ENCODE measurements around the gene ZNF76. TPM values are rescaled to one million over a fixed set of nuclear protein-coding genes. Genes with fewer than 3 reads are reported as not detected.

Gene ZNF76
- total RNA-seq, 1 experiment from 2014 or later = 39.9 TPM

GRCh38 chr6:35310265-35310831 is 50.8 kb downstream of the ZNF76 start:
- no peak overlapping the region for H3K4me2 ChIP-seq
- no peaks in the 10 kb centered on the region for H4K20me1 ChIP-seq (ENCODE audit: insufficient read depth)
- no peak overlapping the region for H3K27ac ChIP-seq
- H3K79me2 ChIP-seq (ENCODE audit: low read depth) = no peaks in the 10 kb centered on the region
- no peaks in the 10 kb centered on the region for H3K27me3 ChIP-seq (ENCODE audit: insufficient read depth, low read depth)
- no peaks in the 10 kb centered on the region for H3F3A ChIP-seq (ENCODE audit: insufficient read depth, low read depth)
- intact Hi-C loops (cut with micrococcal nuclease; ENCODE audit: unreplicated experiment) = no loop called here
- no peaks in the 10 kb centered on the region for H3K4me1 ChIP-seq (replicated peaks; ENCODE audit: insufficient read depth)
- POLR2A ChIA-PET (ENCODE audit: unreplicated experiment) = no interaction called here
- H3K9me2 ChIP-seq (ENCODE audit: insufficient read depth) = no peaks in the 10 kb centered on the region
- no peaks in the 10 kb centered on the region for H3K36me3 ChIP-seq (ENCODE audit: low read depth)
- no peak overlapping the region for H2AFZ ChIP-seq
- H3K4me3 ChIP-seq = no peak overlapping the region
- H3K9me3 ChIP-seq (ENCODE audit: insufficient read depth, low read depth) = no peaks in the 10 kb centered on the region
- DNase-seq = no peak
- CTCF ChIA-PET = interaction anchor here (0.6 kb wide), 1 partner anchor 170 kb away, joined by 3 read pairs; no protein-coding TSS in a partner anchor
- TF ChIP-seq, protein P1, sequence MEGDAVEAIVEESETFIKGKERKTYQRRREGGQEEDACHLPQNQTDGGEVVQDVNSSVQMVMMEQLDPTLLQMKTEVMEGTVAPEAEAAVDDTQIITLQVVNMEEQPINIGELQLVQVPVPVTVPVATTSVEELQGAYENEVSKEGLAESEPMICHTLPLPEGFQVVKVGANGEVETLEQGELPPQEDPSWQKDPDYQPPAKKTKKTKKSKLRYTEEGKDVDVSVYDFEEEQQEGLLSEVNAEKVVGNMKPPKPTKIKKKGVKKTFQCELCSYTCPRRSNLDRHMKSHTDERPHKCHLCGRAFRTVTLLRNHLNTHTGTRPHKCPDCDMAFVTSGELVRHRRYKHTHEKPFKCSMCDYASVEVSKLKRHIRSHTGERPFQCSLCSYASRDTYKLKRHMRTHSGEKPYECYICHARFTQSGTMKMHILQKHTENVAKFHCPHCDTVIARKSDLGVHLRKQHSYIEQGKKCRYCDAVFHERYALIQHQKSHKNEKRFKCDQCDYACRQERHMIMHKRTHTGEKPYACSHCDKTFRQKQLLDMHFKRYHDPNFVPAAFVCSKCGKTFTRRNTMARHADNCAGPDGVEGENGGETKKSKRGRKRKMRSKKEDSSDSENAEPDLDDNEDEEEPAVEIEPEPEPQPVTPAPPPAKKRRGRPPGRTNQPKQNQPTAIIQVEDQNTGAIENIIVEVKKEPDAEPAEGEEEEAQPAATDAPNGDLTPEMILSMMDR (conservative IDR thresholded peaks at IDR 0.05) = no peak
- no peak for TF ChIP-seq EZH2 (IDR thresholded peaks at IDR 0.05; ENCODE audit: low read depth)
- BruUV-seq (replicated peaks) = no TSS peak

DNA sequence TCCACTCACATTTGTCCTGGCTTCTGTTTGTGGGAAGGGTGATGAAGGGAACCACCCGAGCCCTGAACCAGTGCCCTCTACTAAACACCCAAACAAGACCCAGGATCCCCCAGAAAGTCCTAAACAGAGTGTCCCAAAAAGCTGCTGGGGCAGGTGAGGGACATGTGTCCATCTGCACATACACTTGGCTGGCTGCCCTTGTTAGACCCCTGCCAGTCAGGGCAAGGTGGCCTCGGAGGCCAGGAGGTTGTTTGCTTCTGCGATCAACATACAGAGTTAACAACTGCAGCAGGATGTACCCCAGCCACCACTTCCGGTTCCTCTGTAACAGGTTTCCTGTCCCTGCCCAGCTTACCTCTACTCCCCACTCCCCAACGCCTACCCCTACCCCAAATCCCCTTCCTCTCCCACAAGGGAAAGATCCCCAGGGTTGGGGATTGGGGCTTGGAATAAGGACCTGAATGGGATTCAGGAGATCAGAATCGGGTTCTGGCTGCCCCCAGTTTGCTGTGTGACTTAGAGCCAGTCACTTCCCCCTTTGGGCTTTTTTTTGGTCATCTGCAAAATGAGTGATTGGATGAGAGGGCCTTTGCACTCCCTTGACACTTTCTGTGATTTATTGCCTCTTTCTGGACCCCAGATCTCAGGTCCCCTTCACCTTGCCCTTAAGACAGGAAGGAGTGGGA is 52.0 kb downstream of the ZNF76 start:
- Histone ChIP-seq H3K27me3 (ENCODE audit: insufficient read depth, low read depth) (no peaks in the 10 kb centered on the region), H3F3A (ENCODE audit: insufficient read depth, low read depth) (no peaks in the 10 kb centered on the region), H3K79me2 (ENCODE audit: low read depth) (no peaks in the 10 kb centered on the region), H3K36me3 (ENCODE audit: low read depth) (no peaks in the 10 kb centered on the region), H4K20me1 (ENCODE audit: insufficient read depth) (no peaks in the 10 kb centered on the region), H2AFZ (no peak overlapping the region), H3K4me2 (no peak overlapping the region), H3K9me3 (ENCODE audit: insufficient read depth, low read depth) (no peaks in the 10 kb centered on the region), H3K4me1 (replicated peaks; ENCODE audit: insufficient read depth) (no peaks in the 10 kb centered on the region), H3K4me3 (no peak overlapping the region), H3K9me2 (ENCODE audit: insufficient read depth) (no peaks in the 10 kb centered on the region), H3K27ac (no peak overlapping the region)
- intact Hi-C loops (cut with micrococcal nuclease; ENCODE audit: unreplicated experiment) = no loop called here
- ChIA-PET CTCF (no interaction called here), POLR2A (ENCODE audit: unreplicated experiment) (no interaction called here)
- no peak for DNase-seq
- no peak for TF ChIP-seq EZH2 (IDR thresholded peaks at IDR 0.05; ENCODE audit: low read depth)
- TF ChIP-seq, protein P1 (conservative IDR thresholded peaks at IDR 0.05) = no peak
- BruUV-seq (replicated peaks) = no TSS peak

DNA sequence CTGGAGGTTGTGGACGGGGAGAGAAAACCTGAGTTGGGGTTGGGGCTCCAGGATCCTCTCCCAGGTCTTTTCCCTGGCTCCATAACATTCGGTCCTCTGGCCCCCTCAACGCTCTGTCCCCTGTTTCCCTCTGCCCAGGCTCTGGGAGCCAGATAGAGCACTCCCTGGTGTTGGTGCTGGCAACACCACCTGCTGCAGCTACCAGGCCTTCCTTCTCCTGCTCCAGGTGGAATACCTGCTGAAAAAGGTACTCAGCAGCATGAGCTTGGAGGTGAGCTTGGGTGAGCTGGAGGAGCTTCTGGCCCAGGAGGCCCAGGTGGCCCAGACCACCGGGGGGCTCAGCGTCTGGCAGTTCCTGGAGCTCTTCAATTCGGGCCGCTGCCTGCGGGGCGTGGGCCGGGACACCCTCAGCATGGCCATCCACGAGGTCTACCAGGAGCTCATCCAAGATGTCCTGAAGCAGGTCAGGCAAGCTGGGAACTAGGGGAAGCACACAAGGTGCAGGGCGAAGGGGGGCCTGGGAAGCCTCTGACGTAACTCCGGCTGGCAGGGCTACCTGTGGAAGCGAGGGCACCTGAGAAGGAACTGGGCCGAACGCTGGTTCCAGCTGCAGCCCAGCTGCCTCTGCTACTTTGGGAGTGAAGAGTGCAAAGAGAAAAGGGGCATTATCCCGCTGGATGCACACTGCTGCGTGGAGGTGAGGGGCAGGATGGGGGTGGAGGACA is 52.7 kb downstream of the ZNF76 start:
- no peak for DNase-seq
- intact Hi-C loops (cut with micrococcal nuclease; ENCODE audit: unreplicated experiment) = no loop called here
- H3F3A ChIP-seq (ENCODE audit: insufficient read depth, low read depth) = no peaks in the 10 kb centered on the region
- H3K4me3 ChIP-seq = no peak overlapping the region
- BruUV-seq (replicated peaks) = no TSS peak
- H3K9me2 ChIP-seq (ENCODE audit: insufficient read depth) = no peaks in the 10 kb centered on the region
- H3K27ac ChIP-seq = no peak overlapping the region
- no peak overlapping the region for H3K4me2 ChIP-seq
- ChIA-PET POLR2A (ENCODE audit: unreplicated experiment) (interaction anchor here (0.5 kb wide), 1 partner anchor 424 kb away, joined by 4 read pairs; the partner anchor contains the start of gene TAF11), CTCF (no interaction called here)
- no peaks in the 10 kb centered on the region for H3K27me3 ChIP-seq (ENCODE audit: insufficient read depth, low read depth)
- H3K4me1 ChIP-seq (replicated peaks; ENCODE audit: insufficient read depth) = no peaks in the 10 kb centered on the region
- TF ChIP-seq EZH2 (IDR thresholded peaks at IDR 0.05; ENCODE audit: low read depth) = no peak
- TF ChIP-seq, protein P1 (conservative IDR thresholded peaks at IDR 0.05) = no peak
- H4K20me1 ChIP-seq (ENCODE audit: insufficient read depth) = no peaks in the 10 kb centered on the region
- H3K36me3 ChIP-seq (ENCODE audit: low read depth) = no peaks in the 10 kb centered on the region
- no peaks in the 10 kb centered on the region for H3K9me3 ChIP-seq (ENCODE audit: insufficient read depth, low read depth)
- no peak overlapping the region for H2AFZ ChIP-seq
- H3K79me2 ChIP-seq (ENCODE audit: low read depth) = no peaks in the 10 kb centered on the region
